Measurements from ENCODE around the gene AP4B1. TPM values are rescaled to one million over a fixed set of nuclear protein-coding genes. Genes with fewer than 3 reads are reported as not detected.

The AP4B1 gene
- 10 to 100 TPM; 42.3 to 45.1 TPM for total RNA-seq

DNA sequence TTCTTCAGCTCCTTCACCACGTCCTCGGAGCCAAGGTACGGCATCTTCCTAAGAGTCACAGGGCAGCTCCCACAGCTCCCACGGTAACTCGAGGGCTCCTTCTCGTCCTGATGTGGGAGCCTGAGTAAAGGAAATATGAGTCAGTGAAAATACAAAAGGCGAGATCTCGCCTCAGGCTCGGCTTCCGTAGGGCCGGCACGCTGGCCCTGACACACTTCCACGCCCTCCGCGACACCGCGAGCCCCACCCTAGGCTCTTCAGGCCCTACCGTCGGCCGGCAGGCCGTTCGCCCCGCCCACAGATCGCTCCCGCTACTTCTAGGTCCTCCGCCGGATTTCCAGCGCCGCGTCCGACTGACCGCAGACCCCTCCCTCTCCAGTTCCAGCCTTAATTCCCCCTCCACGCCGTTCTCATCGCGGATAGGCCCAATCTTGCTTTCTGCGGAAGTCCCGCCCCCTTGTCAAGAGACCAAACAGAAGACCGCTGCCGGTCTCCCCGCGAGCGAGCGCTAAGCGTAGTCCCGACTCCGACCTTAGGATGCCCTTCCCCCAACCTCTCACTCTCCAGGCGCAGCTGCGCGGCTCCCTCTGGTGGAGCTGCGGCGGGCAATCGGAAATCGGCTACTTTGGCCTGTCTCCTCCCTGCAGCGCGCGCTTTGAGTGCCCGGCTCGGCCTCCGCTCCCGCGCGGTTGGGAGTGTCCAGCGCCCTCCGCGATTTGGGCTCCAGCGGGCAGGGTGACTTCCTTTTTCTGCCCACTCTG is at the start of gene AP4B1, which contains the start of gene DCLRE1B:
TSS of gene AP4B1 (minus strand) at position 126 of the 761 bp plus-strand sequence. CDS start at position 44, 82 bp downstream.
TSS of gene DCLRE1B (plus strand) at position 653 of the 761 bp plus-strand sequence. CDS start 261 bp downstream, outside the sequence.

DNA sequence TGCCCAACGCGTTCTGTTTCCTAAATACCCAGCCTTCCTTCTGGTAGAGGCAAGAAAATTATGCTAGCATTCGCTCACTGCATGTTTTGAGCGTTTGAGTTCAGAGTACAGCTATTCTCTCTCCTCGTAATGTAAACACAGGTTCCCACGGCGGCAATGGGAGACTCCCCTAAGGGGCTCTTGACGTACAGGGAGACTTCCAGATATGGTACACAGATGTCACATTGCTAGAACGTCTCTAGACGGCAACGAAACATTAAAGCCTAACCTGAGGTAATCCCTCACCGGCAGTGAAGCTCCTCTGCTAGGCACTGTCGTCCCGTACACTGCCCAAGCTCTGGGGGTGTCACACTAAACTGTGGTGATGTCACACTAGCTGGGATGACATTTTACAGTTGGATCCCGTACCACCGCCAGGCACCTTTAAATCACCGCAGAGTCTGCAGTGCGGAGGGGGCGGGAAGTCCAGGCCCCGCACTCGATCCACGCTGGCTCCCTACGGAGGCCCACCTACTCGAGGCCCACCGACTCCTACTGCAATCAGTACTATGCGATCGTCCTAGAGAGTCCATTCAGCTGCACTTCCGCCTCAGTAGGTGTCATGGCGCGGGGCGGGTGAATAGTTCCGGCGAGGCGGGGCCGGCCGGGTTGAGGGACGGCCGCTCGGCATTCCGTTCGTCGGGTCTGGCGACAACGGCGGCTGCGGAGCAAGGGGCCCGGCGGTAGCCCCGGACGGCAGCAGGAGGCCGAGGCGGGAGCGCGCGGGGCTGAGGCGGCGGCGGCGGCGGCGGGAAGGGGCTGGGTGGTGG is 24.5 kb upstream of the AP4B1 start, which contains the start of gene HIPK1:
TSS of gene HIPK1 (plus strand) at position 384 of the 809 bp plus-strand sequence.

DNA sequence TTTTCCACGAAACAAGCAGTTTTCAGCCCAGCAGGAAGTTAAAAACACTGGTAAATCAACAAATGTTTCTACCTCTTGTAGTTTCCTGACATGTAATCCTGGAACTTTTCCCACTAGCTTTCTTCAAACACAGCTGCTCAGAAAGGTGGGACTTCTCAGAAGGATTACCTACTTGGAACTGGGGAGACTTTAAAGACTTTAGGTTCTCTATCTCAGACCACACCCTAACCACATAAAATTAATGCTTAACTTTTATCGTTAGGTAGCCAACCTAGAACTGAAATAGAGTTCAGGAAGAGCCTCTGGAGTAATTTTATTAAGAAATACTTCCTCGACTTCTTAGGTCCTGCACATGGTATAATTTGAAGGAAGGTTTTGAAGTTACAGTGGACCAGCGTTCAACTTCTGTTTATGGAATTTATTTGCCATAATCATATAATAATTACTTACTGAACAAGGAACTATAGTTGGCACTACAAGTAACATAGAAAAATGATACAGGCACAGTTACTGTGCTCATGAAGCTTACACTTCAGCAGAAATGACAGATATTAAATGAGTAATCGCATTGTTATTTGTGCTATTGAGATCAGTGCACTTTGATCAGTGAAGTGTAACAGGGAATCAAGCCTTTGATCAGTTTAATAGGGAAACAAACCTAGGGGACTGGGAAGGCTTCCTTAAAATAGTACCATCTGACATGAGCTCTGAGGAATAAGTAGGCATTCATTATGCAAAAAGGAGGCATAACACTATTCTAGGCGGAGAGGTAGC is 17.0 kb downstream of the AP4B1 start, which contains the start of gene BCL2L15:
TSS of gene BCL2L15 (minus strand) at position 180 of the 774 bp plus-strand sequence. CDS start 206 bp downstream, outside the sequence.

DNA sequence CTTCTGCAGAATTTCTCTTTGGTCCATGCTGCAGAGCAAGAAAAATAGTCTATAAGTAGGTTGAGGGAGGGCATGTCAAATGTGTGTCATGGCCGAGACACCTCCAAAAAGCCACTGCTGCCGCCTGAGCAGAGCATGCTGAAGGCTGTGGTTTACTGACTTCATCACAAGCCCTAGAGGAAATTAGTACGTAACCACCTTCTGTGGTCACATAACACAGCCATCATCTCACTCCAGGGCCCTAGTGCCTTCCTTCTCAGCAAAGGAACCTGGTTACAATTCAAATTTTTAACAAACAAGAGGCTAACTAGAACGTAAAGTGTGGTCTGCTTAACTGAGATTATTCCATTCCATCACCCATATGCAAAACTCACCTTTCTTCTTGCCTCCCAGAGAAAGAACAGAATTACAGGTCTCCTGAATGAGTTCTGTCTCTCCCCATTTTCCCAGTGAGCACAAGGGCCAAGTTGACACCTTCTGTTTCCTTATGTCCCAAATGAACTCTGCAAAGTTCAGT is 32.9 kb downstream of the AP4B1 start, which contains the start of gene PTPN22:
TSS of gene PTPN22 (minus strand) at position 116 of the 517 bp plus-strand sequence.

Other genes starting within 250 kb of the AP4B1 start
- 10 to 100 TPM; 12.5 to 12.7 TPM for gene PHTF1, start 145.3 kb downstream of the AP4B1 start, total RNA-seq
- gene RSBN1, start 92.3 kb downstream of the AP4B1 start, total RNA-seq: 10 to 100 TPM; 32.7 to 34.7 TPM
- 10 to 100 TPM; 65.8 to 66.0 TPM for gene PTPN22, start 33.1 kb downstream of the AP4B1 start, total RNA-seq
- gene BCL2L15, start 17.2 kb downstream of the AP4B1 start, total RNA-seq: 1 to 10 TPM; 2.5 to 3.7 TPM
- 10 to 100 TPM; 11.0 to 11.1 TPM for gene DCLRE1B, start 527 bp upstream of the AP4B1 start, total RNA-seq
- gene HIPK1, start 24.5 kb upstream of the AP4B1 start, total RNA-seq: 10 to 100 TPM; 82.3 to 89.7 TPM
- under 1 TPM; 0.35 to 0.53 TPM for gene OLFML3, start 74.7 kb upstream of the AP4B1 start, total RNA-seq
- not detected for gene SYT6, start 249.1 kb upstream of the AP4B1 start, total RNA-seq

All from activated naive CD4-positive, alpha-beta T cell treated with anti-CD3 and anti-CD28 coated beads, Interleukin-2, amount 10 ng/mL, durations not matched to agents 5 hours and 36 hours (primary cell).